GM19240 (cell line): ENCODE data around the gene ACOT11.

Source experiments
- DNase-seq: peaks from one replicate; pipeline ENCODE4 v3.0.0; 2011; ENCODE audit warnings: low spot score; ENCODE audit not compliant: insufficient read length

Gene ACOT11

GRCh38 chr1:54564312-54565112 lies 16.5 kb downstream of the ACOT11 start:
- no peak for DNase-seq

- no peak for DNase-seq
Observed at GRCh38 chr1:54565113-54565501, 17.1 kb downstream of the ACOT11 start.

- DNase-seq, result no peak
Observed at GRCh38 chr1:54566438-54567141, 18.6 kb downstream of the ACOT11 start.

- no peak for DNase-seq
Observed at GRCh38 chr1:54567961-54568360, 19.9 kb downstream of the ACOT11 start.

GRCh38 chr1:54569339-54569738 lies 21.3 kb downstream of the ACOT11 start:
- DNase-seq, result no peak

GRCh38 chr1:54570161-54570560 lies 22.1 kb downstream of the ACOT11 start:
- no peak for DNase-seq

- no peak for DNase-seq
Observed at GRCh38 chr1:54571326-54571725, 23.3 kb downstream of the ACOT11 start.

GRCh38 chr1:54571803-54572541 lies 23.9 kb downstream of the ACOT11 start:
- DNase-seq, result no peak

GRCh38 chr1:54572542-54572850 lies 24.5 kb downstream of the ACOT11 start:
- DNase-seq, result no peak

GRCh38 chr1:54574158-54574778 lies 26.2 kb downstream of the ACOT11 start:
- no peak for DNase-seq

- no peak for DNase-seq
Observed at GRCh38 chr1:54575161-54575560, 27.1 kb downstream of the ACOT11 start.

GRCh38 chr1:54575605-54576290 lies 27.7 kb downstream of the ACOT11 start:
- no peak for DNase-seq

- no peak for DNase-seq
Observed at GRCh38 chr1:54577612-54578011, 29.6 kb downstream of the ACOT11 start.

- no peak for DNase-seq
Observed at GRCh38 chr1:54579337-54579781, 31.3 kb downstream of the ACOT11 start.

GRCh38 chr1:54580856-54581550 lies 33.0 kb downstream of the ACOT11 start:
- DNase-seq, result no peak

GRCh38 chr1:54581621-54582035 lies 33.6 kb downstream of the ACOT11 start:
- no peak for DNase-seq

GRCh38 chr1:54582566-54583306 lies 34.7 kb downstream of the ACOT11 start:
- DNase-seq, result no peak

GRCh38 chr1:54583307-54583686 lies 35.3 kb downstream of the ACOT11 start:
- DNase-seq, result no peak

GRCh38 chr1:54583871-54584270 lies 35.8 kb downstream of the ACOT11 start:
- no peak for DNase-seq

- DNase-seq, result no peak
Observed at GRCh38 chr1:54584575-54584974, 36.5 kb downstream of the ACOT11 start.
